Hematopoietic multipotent progenitor cell (in vitro differentiated cells): ENCODE measurements around the gene PLCB4. TPM values are rescaled to one million over a fixed set of nuclear protein-coding genes. Genes with fewer than 3 reads are reported as not detected.

ENCODE experiments used
- DNase-seq, 3 donors: peaks; one replicate each; pipeline ENCODE4 v3.0.0-alpha.2; 2011 to 2015; ENCODE audit warnings: low read depth in 2 of 3, low spot score in 2 of 3
- total RNA-seq: library from RNA; depleted of rRNA; stranded (reverse); fragments of >200 nt; gene quantifications from one replicate; pipeline ENCODE4 v1.2.3, GENCODE V29; 2012

PLCB4 gene
- total RNA-seq, 1 donor = 11.0 TPM

DNA sequence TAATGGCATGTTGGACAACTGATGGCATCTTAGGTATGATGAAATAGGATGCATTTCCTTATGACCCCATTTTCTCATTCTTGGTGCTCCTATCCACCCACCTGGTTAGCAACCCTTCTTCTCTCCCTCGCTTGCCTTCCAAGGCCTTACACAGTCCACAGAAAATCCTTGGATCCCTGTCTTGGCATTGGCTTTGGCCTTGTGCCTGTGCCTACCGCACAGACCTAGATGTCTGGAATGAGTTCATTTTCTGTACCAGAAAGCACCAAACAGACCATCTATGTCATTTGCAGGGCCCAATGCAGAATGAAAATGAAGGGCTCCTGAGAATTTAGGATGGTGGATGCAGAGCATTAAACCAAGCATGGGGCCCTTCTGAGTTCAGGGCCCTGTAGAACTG is 346.5 kb downstream of the PLCB4 start:
- DNase-seq = no peak

- DNase-seq = no peak
Measured at GRCh38 chr20:9416421-9416820, 347.5 kb downstream of the PLCB4 start.

- DNase-seq = no peak
Measured at GRCh38 chr20:9417665-9418064, 348.8 kb downstream of the PLCB4 start.

- no peak for DNase-seq
Measured at GRCh38 chr20:9422321-9423057, 353.6 kb downstream of the PLCB4 start.

- DNase-seq = no peak
Measured at GRCh38 chr20:9424551-9424950, 355.7 kb downstream of the PLCB4 start.

GRCh38 chr20:9427430-9428291 is 358.8 kb downstream of the PLCB4 start:
- DNase-seq = no peak

DNA sequence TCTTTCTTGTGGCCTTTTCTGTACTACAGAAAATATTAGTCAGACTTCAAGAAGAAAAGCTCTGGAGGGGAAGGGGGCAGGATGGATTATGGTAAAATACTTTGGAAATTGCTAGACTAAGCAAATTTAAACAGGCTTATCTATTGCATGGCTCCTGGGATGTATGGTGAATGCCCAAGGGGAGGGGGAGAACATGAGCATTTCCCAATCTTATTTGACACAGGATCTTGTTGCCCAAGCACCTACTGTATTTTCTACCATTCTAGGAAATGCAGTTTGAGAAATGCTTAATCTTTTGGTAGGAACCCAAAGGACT is 359.4 kb downstream of the PLCB4 start:
- DNase-seq = no peak

DNA sequence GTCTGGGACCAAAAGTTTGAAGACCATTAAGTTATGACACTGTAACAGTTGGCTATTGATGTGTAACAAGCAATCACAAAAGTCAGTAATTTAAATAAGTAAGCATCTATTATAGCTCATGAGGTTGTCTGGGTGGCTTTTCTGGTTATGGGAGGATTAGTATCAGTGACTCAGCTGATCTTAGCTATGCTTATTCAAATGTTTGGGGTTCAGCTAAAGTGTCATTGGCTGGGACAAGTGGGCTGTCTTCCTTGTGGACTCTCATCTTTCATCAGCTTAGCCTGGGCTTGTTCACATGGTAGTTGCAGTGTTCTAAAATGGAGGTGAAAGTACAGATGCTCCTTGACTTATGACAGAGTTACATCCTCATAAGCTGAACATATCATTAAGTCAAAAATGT is 370.9 kb downstream of the PLCB4 start:
- no peak for DNase-seq

GRCh38 chr20:9440892-9441291 is 372.0 kb downstream of the PLCB4 start:
- no peak for DNase-seq

DNA sequence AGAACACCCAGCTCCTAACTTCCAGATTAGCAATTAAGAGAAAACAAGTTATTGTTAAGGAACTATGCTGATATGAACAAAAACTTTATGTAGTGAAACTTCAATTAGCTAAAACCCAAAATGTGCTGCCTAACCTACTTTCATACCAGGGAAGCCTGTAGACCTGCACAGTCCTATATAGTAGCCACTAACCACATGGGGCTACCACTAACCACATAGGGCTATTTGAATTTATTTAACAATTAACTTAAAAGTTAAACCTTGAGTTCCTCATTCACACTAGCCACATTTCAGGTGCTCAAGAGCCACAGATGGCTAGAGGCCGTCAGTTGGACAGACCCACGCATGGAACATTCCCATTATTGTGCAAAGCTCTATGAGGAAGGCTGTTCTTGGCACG is 373.1 kb downstream of the PLCB4 start:
- no peak for DNase-seq

- peak in 1 of 3 donors; percentile 2 for DNase-seq
Measured at GRCh38 chr20:9442858-9443257, 374.0 kb downstream of the PLCB4 start.

GRCh38 chr20:9444921-9445320 is 376.0 kb downstream of the PLCB4 start:
- no peak for DNase-seq

GRCh38 chr20:9447182-9447581 is 378.3 kb downstream of the PLCB4 start:
- DNase-seq = no peak

DNA sequence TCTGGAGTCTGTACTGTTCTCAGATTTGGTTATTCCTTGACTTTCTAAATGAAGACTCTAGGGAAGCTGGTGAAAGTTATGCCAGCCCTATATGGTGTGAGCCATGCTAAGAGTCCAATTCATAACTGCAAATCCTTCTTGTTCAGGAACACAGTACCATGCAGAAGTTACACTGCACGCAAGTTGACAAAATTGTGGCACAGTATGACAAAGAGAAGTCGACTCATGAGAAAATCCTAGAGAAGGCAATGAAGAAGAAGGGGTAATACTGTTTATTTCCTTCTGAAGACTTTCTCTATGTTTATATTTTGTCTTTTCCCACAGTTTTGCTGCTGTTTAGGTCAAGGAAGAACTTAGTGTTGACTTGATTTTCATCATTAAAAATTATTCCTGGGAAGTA is 384.3 kb downstream of the PLCB4 start:
- DNase-seq = no peak

GRCh38 chr20:9454791-9455190 is 385.9 kb downstream of the PLCB4 start:
- DNase-seq = no peak

DNA sequence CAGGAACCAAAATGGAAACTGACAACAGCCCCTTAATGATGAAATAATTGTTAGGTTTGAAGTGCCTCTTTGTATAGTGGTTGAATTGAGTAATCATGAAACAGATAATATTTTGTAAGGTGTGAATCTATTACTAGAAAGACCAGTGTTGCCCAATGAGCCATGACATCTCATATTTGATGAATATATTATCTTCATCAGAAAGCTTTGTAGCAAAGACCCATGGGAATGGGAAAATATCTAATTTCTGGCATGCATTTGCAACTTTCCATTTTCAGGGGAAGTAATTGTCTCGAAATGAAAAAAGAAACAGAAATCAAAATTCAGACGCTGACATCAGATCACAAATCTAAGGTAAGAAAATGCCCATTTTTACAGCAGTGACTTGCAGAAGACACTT is 388.2 kb downstream of the PLCB4 start:
- DNase-seq = no peak

DNA sequence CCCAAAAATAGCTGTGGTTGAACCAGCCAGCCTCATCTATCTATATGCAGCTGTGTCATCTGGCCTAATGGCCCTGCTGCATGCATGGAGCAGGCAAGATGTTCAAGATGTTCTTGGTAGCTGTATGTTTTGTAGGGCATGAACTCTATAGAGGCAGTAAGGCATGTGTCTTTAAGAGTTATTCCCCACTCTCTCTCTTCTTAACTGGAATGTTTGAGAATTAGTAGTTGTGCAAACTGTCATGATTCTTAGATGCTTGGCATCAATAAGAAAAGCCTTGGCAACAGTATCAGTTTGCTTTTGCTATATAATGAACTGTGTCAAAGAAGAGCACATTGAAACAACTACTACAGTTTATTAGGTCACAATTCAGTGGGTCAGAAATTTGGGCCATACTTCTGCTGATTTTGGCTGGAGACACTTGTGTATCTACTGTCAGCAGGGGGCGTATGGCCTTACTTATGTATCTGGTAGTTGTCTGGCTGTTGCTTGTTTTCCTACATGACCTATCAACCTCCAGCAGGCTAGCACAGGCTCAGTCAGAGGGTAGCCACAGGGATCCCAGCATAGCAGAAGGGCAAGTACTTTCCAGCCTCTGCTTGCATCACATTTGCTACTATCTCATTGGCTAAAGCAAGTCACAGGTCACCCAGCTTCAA is 389.4 kb downstream of the PLCB4 start:
- DNase-seq = no peak

- no peak for DNase-seq
Measured at GRCh38 chr20:9460518-9460917, 391.6 kb downstream of the PLCB4 start.

DNA sequence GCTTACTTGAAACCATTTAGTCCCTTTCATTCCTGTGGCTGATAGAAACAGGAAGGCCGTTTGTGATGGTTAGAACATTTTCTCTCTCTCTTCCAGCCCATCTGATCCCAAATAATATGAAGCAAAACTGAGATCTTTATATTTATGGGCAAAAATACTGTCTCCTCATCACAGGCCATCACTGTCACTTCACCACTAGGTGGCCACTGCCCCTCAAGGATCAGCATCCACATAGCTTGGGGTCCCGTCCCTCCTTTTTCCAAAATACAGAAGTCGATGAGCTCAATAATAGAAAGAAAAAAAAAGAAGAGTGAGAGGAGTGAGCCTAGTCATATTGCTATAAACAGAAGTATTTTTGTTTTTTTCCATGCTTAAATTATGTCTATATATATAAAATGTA is 399.1 kb downstream of the PLCB4 start:
- peak in 1 of 3 donors; percentile 12 for DNase-seq

- no peak for DNase-seq
Measured at GRCh38 chr20:9474835-9475415, 406.0 kb downstream of the PLCB4 start.

GRCh38 chr20:9475456-9475855 is 406.6 kb downstream of the PLCB4 start:
- DNase-seq = no peak
